Peyer's patch (tissue), 4 donors: ENCODE measurements around the gene ACO2.

Source experiments
- CTCF ChIP-seq, 6 experiments: fragments of 450-650 bp in 4 of 6; fragments of 200-600 bp in 2 of 6; sonication (generic) in 1 of 6; IDR thresholded peaks; one replicate each; pipeline ENCODE4 v1.5.1; 2017 to 2019; ENCODE audit warnings: antibody characterized with exemption in 6 of 6, mild to moderate bottlenecking in 3 of 6, moderate library complexity in 1 of 6
- POLR2A ChIP-seq, 2 donors: fragments of 450-650 bp; IDR thresholded peaks; one replicate each; pipeline ENCODE4 v1.5.1; 2017; ENCODE audit warnings: antibody characterized with exemption in 2 of 2, mild to moderate bottlenecking in 2 of 2, moderate library complexity in 2 of 2

- TF ChIP-seq CTCF (IDR thresholded peaks at IDR 0.05) (peak in 1 of 6 experiments; percentile 20), POLR2A (IDR thresholded peaks at IDR 0.05) (peak; percentile 99 to 100)
Observed at GRCh38 chr22:41446639-41447434, 22.1 kb upstream of the ACO2 start, which contains the start of gene TOB2.
